PFSK-1 (cell line): ENCODE data around the gene POLR3F.

ENCODE experiments used
- POLR2AphosphoS5 ChIP-seq: IDR thresholded peaks from 2 replicates; pipeline ENCODE4 v1.6.1; 2012; ENCODE audit warnings: low read depth, mild to moderate bottlenecking, control low read depth, low read length, moderate library complexity
- REST ChIP-seq, 2 experiments: IDR thresholded peaks; 2 replicates each; pipeline versions ENCODE4 v1.6.1 to v1.8.0; 2011 to 2012; ENCODE audit warnings: low read depth in 2 of 2, low read length in 2 of 2, control low read depth in 1 of 2, inconsistent platforms in 1 of 2, mild to moderate bottlenecking in 1 of 2, moderate library complexity in 1 of 2; ENCODE audit not compliant: insufficient read depth in 1 of 2
- SIN3A ChIP-seq: IDR thresholded peaks from 2 replicates; pipeline ENCODE4 v1.6.1; 2012; ENCODE audit warnings: mild to moderate bottlenecking, low read length, moderate library complexity, borderline replicate concordance; ENCODE audit not compliant: insufficient read depth
- TAF1 ChIP-seq: IDR thresholded peaks from 2 replicates; pipeline ENCODE4 v1.6.1; 2012; ENCODE audit warnings: low read length, control low read depth, borderline replicate concordance; ENCODE audit not compliant: insufficient read depth

GRCh38 chr20:18428490-18429173 lies 38.6 kb upstream of the POLR3F start:
- no peak for TF ChIP-seq REST (IDR thresholded peaks at IDR 0.05; ENCODE audit: insufficient read depth in 1 of 2, low read depth in 2 of 2, low read length in 2 of 2)
- no peak for TF ChIP-seq SIN3A
- no peak for TF ChIP-seq POLR2AphosphoS5
- no peak for TF ChIP-seq TAF1
